Transverse colon (tissue), 4 donors: ENCODE data around the gene PLB1. TPM values are rescaled to one million over a fixed set of nuclear protein-coding genes. Genes with fewer than 3 reads are reported as not detected.

ENCODE experiments used
- DNase-seq: peaks from one replicate; pipeline ENCODE4 v3.0.0-alpha.2; 2019
- H3K27ac ChIP-seq, 4 donors: fragments of 200-600 bp; sonication (generic); 2 replicates each; pipeline ENCODE4 v1.5.1; 2016 to 2018; ENCODE audit warnings: inconsistent platforms in 4 of 4
- H3K27me3 ChIP-seq: fragments of 200-600 bp; sonication (generic); 2 replicates; pipeline ENCODE4 v1.5.1; 2017; ENCODE audit warnings: inconsistent platforms
- H3K36me3 ChIP-seq, 4 donors: fragments of 200-600 bp; sonication (generic); 2 replicates each; pipeline ENCODE4 v1.5.1; 2017 to 2019; ENCODE audit warnings: inconsistent platforms in 4 of 4
- H3K4me1 ChIP-seq, 4 donors: fragments of 200-600 bp; sonication (generic); 2 replicates each; pipeline ENCODE4 v1.5.1; 2017 to 2020; ENCODE audit warnings: inconsistent platforms in 4 of 4
- H3K4me3 ChIP-seq, 4 donors: fragments of 200-600 bp; sonication (generic); 1 replicate in 1 of 4; 2 replicates in 3 of 4; pipeline versions ENCODE4 v1.5.1 to v1.6.1; 2017 to 2019; ENCODE audit warnings: inconsistent platforms in 4 of 4
- H3K9me3 ChIP-seq, 2 donors: fragments of 200-600 bp; sonication (generic); 2 replicates each; pipeline ENCODE4 v1.5.1; 2017 to 2019; ENCODE audit warnings: inconsistent platforms in 2 of 2
- CTCF ChIP-seq, 5 experiments: fragments of 200-600 bp in 3 of 5; fragments of 450-650 bp in 2 of 5; sonication (generic) in 3 of 5; IDR thresholded peaks; 1 replicate in 2 of 5; 2 replicates in 3 of 5; pipeline ENCODE4 v1.5.1; 2016 to 2017; ENCODE audit warnings: antibody characterized with exemption in 5 of 5, inconsistent platforms in 3 of 5, mild to moderate bottlenecking in 2 of 5, moderate library complexity in 1 of 5
- EP300 ChIP-seq: sonication (generic); formaldehyde crosslinking; IDR thresholded peaks from one replicate; pipeline ENCODE4 v1.6.1; 2017; ENCODE audit warnings: antibody characterized with exemption, low read depth
- POLR2A ChIP-seq: fragments of 450-650 bp; IDR thresholded peaks from one replicate; pipeline ENCODE4 v1.6.1; 2016; ENCODE audit warnings: antibody characterized with exemption, mild to moderate bottlenecking, moderate library complexity
- POLR2AphosphoS5 ChIP-seq, 3 donors: sonication (generic); formaldehyde crosslinking; IDR thresholded peaks; one replicate each; pipeline ENCODE4 v1.6.1; 2016; ENCODE audit warnings: antibody characterized with exemption in 3 of 3
- WGBS, 2 donors: methylation state at CpG; one replicate each; pipeline ENCODE4 v1.1.5; 2018; ENCODE audit warnings: low coverage in 1 of 2; 5-methylcytosine and 5-hydroxymethylcytosine counted together
- in situ Hi-C, 4 donors: fragments of 200-750 bp; cut with MboI; loops; one replicate each; pipeline versions ENCODE4 v1.15.0 to v1.15.1; 2017; ENCODE audit warnings: low sequenced_read_pairs in 3 of 4, low pct_ligation_motif_present in 1 of 4, low pct_unique_long_range_greater_than_20kb in 1 of 4
- intact Hi-C: fragments of 100-400 bp; cut with DNase I; formaldehyde crosslinking; loops from one replicate; pipeline ENCODE4 v1.15.1; 2023; ENCODE audit warnings: low total_unique reads
- total RNA-seq, 4 donors: library from RNA; depleted of rRNA; stranded (reverse); fragments of >200 nt; gene quantifications; one replicate each; pipeline ENCODE4 v1.1.0, GENCODE V29; 2016

PLB1 gene
- total RNA-seq, 4 donors from 2014 or later: 0.20 to 4.2 (median 1.8) TPM

- no peaks in the 10 kb centered on the region for H3K36me3 ChIP-seq
- no peak overlapping the region for H3K4me3 ChIP-seq
- no peaks in the 10 kb centered on the region for H3K27me3 ChIP-seq
- in situ Hi-C loops (loop anchor here in 1 of 4 donors (25.0 kb wide), 1 partner anchor 715 kb away; no protein-coding TSS in a partner anchor), intact Hi-C loops (loop anchor here (5.0 kb wide), 1 partner anchor 730 kb away; no protein-coding TSS in a partner anchor)
- TF ChIP-seq CTCF (IDR thresholded peaks at IDR 0.05): no peak
- TF ChIP-seq POLR2A: no peak
- no peak for TF ChIP-seq POLR2AphosphoS5 (IDR thresholded peaks at IDR 0.05)
- no peak for TF ChIP-seq EP300
- H3K9me3 ChIP-seq: no peaks in the 10 kb centered on the region
- H3K27ac ChIP-seq: no peak overlapping the region
- no peak for DNase-seq
- WGBS, 2 donors: 89% methylated on average over 19 of the region's 19 CpGs; no CpG with 5 or more reads in 1 of the 2 donors
- H3K4me1 ChIP-seq: no peaks in the 10 kb centered on the region
Observed at GRCh38 chr2:28451793-28452533, 43.9 kb upstream of the PLB1 start.

GRCh38 chr2:28452534-28453081 is 43.3 kb upstream of the PLB1 start:
- Histone ChIP-seq H3K4me3 (no peak overlapping the region), H3K27ac (no peak overlapping the region), H3K9me3 (no peaks in the 10 kb centered on the region), H3K4me1 (no peaks in the 10 kb centered on the region), H3K36me3 (no peaks in the 10 kb centered on the region), H3K27me3 (no peaks in the 10 kb centered on the region)
- peak; percentile 84 for DNase-seq
- in situ Hi-C loops (loop anchor here in 1 of 4 donors (25.0 kb wide), 1 partner anchor 715 kb away; no protein-coding TSS in a partner anchor), intact Hi-C loops (loop anchor here (5.0 kb wide), 1 partner anchor 730 kb away; no protein-coding TSS in a partner anchor)
- TF ChIP-seq POLR2A: no peak
- no peak for TF ChIP-seq POLR2AphosphoS5 (IDR thresholded peaks at IDR 0.05)
- peak; percentile 92 to 93 (median 93) for TF ChIP-seq CTCF (IDR thresholded peaks at IDR 0.05)
- 33% methylated on average over 7 of the region's 7 CpGs; no CpG with 5 or more reads in 1 of the 2 donors for WGBS, 2 donors

- Histone ChIP-seq H3K9me3 (no peaks in the 10 kb centered on the region), H3K27ac (no peak overlapping the region), H3K4me3 (no peak overlapping the region), H3K4me1 (no peaks in the 10 kb centered on the region), H3K36me3 (no peaks in the 10 kb centered on the region), H3K27me3 (no peaks in the 10 kb centered on the region)
- 95 to 100% methylated on average over 1 to 8 of the region's 8 CpGs for WGBS, 2 donors
- no peak for DNase-seq
- TF ChIP-seq POLR2A (no peak), POLR2AphosphoS5 (IDR thresholded peaks at IDR 0.05) (no peak), EP300 (no peak), CTCF (IDR thresholded peaks at IDR 0.05) (no peak)
- in situ Hi-C loops: loop anchor here in 1 of 4 donors (25.0 kb wide), 1 partner anchor 716 kb away; no protein-coding TSS in a partner anchor
- intact Hi-C loops: loop anchor here (5.0 kb wide), 1 partner anchor 731 kb away; no protein-coding TSS in a partner anchor
Observed at GRCh38 chr2:28453396-28453795, 42.5 kb upstream of the PLB1 start.
